Body of pancreas (tissue), 4 donors: ENCODE measurements around the gene SEC22C.

Experiments used
- POLR2A ChIP-seq, 3 donors: fragments of 450-650 bp; IDR thresholded peaks; one replicate each; pipeline ENCODE4 v1.6.1; 2016; ENCODE audit warnings: antibody characterized with exemption in 3 of 3, mild to moderate bottlenecking in 2 of 3
- TF ChIP-seq, protein P1 (sequence below), 7 experiments: fragments of 450-650 bp in 4 of 7; fragments of 200-600 bp in 3 of 7; sonication (generic) in 3 of 7; IDR thresholded peaks; one replicate each; pipeline ENCODE4 v1.5.1; 2016 to 2019; ENCODE audit warnings: antibody characterized with exemption in 7 of 7

DNA sequence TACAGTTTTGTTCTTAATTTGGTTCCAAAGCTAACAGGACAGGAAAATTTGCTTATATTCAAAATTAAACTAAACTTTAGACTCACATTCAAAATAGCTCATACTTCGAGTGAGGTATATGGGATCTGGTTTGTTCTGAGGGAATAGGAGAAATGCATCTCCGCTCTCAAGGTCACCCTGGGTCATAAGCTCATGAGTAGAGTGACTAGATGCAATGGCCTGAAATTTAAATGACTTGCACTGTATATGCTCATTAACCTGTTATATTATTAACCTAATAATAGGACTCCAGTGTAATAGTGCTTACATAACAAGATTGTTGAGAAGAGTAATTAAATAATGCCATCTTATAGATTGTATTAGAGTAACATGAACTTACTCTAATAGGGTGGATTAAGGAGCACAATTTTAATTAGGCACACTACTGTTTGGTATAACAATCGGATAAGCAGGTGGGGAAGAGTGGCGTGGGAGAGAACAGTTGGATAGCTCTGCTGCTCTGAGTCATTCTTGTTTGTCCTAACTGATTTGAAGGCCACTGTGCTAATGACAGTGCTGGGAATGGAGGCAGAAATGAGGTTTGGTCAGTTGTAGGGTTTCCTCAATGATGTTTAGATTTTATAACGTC, 23.9 kb upstream of the SEC22C start:
- TF ChIP-seq POLR2A (IDR thresholded peaks at IDR 0.05): peak in 1 of 3 donors; percentile 6
- TF ChIP-seq, protein P1, sequence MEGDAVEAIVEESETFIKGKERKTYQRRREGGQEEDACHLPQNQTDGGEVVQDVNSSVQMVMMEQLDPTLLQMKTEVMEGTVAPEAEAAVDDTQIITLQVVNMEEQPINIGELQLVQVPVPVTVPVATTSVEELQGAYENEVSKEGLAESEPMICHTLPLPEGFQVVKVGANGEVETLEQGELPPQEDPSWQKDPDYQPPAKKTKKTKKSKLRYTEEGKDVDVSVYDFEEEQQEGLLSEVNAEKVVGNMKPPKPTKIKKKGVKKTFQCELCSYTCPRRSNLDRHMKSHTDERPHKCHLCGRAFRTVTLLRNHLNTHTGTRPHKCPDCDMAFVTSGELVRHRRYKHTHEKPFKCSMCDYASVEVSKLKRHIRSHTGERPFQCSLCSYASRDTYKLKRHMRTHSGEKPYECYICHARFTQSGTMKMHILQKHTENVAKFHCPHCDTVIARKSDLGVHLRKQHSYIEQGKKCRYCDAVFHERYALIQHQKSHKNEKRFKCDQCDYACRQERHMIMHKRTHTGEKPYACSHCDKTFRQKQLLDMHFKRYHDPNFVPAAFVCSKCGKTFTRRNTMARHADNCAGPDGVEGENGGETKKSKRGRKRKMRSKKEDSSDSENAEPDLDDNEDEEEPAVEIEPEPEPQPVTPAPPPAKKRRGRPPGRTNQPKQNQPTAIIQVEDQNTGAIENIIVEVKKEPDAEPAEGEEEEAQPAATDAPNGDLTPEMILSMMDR (IDR thresholded peaks at IDR 0.05): no peak
